HFF-Myc (cell line): ENCODE data around the gene DCPS.
"Not testable (repeated sequence)": the region's sequence is repeated elsewhere in the genome, so short reads cannot be mapped to it uniquely, and the experiment has no call there.

ENCODE experiments used
- DNase-seq: peaks from one replicate; pipeline ENCODE4 v3.0.0-alpha.2; 2011; ENCODE audit warnings: low read depth; ENCODE audit errors: extremely low read depth
- H3K4me3 ChIP-seq: replicated peaks from 2 replicates; pipeline ENCODE4 v1.5.1; 2011; ENCODE audit warnings: low read depth, mild to moderate bottlenecking, control low read depth, low read length
- TF ChIP-seq, protein P1 (sequence below): IDR thresholded peaks from 2 replicates; pipeline ENCODE4 v1.5.1; 2012; ENCODE audit warnings: mild to moderate bottlenecking, low read depth, low read length, control low read depth; ENCODE audit errors: missing control alignments

DCPS gene

DNA sequence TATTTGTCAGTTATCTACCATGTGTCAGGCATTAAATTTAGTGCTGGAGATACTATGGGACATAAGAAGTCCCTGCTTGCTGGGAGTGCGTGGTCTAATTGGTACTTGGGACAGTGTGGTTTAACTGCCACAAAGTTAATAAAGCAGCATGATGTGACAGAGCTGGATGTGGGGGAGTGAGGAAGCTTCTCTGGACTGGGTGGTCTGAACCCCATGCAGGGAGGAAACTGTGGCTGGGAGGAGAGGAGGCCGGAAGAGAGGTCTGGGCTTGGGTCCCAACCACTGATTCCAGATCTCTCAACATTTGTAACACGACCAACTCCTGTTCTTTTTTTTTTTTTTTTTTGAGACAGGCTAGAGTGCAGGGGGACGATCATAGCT is 88.8 kb downstream of the DCPS start:
- TF ChIP-seq, protein P1, sequence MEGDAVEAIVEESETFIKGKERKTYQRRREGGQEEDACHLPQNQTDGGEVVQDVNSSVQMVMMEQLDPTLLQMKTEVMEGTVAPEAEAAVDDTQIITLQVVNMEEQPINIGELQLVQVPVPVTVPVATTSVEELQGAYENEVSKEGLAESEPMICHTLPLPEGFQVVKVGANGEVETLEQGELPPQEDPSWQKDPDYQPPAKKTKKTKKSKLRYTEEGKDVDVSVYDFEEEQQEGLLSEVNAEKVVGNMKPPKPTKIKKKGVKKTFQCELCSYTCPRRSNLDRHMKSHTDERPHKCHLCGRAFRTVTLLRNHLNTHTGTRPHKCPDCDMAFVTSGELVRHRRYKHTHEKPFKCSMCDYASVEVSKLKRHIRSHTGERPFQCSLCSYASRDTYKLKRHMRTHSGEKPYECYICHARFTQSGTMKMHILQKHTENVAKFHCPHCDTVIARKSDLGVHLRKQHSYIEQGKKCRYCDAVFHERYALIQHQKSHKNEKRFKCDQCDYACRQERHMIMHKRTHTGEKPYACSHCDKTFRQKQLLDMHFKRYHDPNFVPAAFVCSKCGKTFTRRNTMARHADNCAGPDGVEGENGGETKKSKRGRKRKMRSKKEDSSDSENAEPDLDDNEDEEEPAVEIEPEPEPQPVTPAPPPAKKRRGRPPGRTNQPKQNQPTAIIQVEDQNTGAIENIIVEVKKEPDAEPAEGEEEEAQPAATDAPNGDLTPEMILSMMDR, result no peak
- no peak overlapping the region for H3K4me3 ChIP-seq
- DNase-seq, result no peak

GRCh38 chr11:126393143-126393542 is 89.3 kb downstream of the DCPS start:
- no peak overlapping the region for H3K4me3 ChIP-seq
- TF ChIP-seq, protein P1, result no peak
- no peak for DNase-seq

DNA sequence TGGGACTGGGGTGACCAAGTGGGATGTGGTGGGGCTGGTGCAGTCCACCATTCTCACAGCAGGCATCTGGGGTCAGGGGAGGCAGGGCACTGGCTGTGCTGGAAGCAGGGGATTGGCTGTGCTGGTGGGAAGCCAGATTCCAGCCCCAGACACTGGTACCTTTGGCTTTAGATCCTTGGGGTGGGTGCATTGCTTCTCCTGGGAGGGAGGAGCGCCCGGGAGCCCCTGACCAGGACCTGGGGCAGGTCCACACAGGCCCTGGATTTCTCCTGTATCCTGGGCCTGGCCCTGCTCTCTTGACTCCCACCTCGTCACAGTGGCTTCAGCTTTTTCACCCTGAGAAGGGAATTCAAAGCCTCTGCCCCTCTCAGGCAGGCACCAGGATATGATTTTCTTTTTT is 90.2 kb downstream of the DCPS start:
- DNase-seq, result no peak
- no peak overlapping the region for H3K4me3 ChIP-seq
- TF ChIP-seq, protein P1, result no peak

- not testable (repeated sequence) for H3K4me3 ChIP-seq, DNase-seq
Measured at GRCh38 chr11:126394634-126395072, 90.8 kb downstream of the DCPS start.
